HEK293 (cell line): Measurements from ENCODE around the gene CPNE1.
"Not testable (repeated sequence)": the region's sequence is repeated elsewhere in the genome, so short reads cannot be mapped to it uniquely, and the experiment has no call there.

Source experiments
- CTCF ChIA-PET: fragments of 350-600 bp; formaldehyde crosslinking; extraction: SDS; loops from one replicate; lab custom pipeline; 2021; ENCODE audit warnings: antibody characterized with exemption; lab: Yijun Ruan, JAX
- POLR2A ChIA-PET: fragments of 300-600 bp; formaldehyde crosslinking; extraction: SDS; loops from one replicate; lab custom pipeline; 2020; ENCODE audit warnings: antibody characterized with exemption, inconsistent platforms; lab: Yijun Ruan, JAX
- H3K27ac ChIP-seq: fragments of 200-500 bp; sonication (Bioruptor generic); 2 replicates; pipeline ENCODE4 v1.5.1; 2014; ENCODE audit warnings: low read depth, low read length, control low read depth, inconsistent platforms; ENCODE audit errors: extremely low read depth
- H3K36me3 ChIP-seq, 2 experiments: fragments of 200-500 bp in 1 of 2; sonication (Bioruptor generic) in 1 of 2; 1 replicate in 1 of 2; 2 replicates in 1 of 2; pipeline ENCODE4 v1.5.1; 2014 to 2017; ENCODE audit warnings: inconsistent platforms in 2 of 2, low read length in 2 of 2; ENCODE audit not compliant: control insufficient read depth in 2 of 2, insufficient read depth in 1 of 2
- H3K4me1 ChIP-seq: fragments of 200-500 bp; sonication (Bioruptor generic); 2 replicates; pipeline ENCODE4 v1.5.1; 2014; ENCODE audit warnings: mild to moderate bottlenecking, low read length, inconsistent platforms; ENCODE audit not compliant: control insufficient read depth, insufficient read depth
- H3K4me3 ChIP-seq: 2 replicates; pipeline ENCODE4 v1.5.1; 2011; ENCODE audit warnings: low read depth, mild to moderate bottlenecking, control low read depth, low read length, moderate library complexity
- H3K9me3 ChIP-seq: fragments of 200-500 bp; sonication (Bioruptor generic); 2 replicates; pipeline ENCODE4 v1.5.1; 2014; ENCODE audit warnings: low read depth, low read length, inconsistent platforms; ENCODE audit not compliant: control insufficient read depth, insufficient read depth
- IKZF3 ChIP-seq: fragments of 450-650 bp; IDR thresholded peaks from 2 replicates; pipeline ENCODE4 v1.5.0; 2018; ENCODE audit warnings: missing biosample characterization, mild to moderate bottlenecking, missing genetic modification characterization, moderate library complexity
- KLF7 ChIP-seq: fragments of 450-650 bp; formaldehyde crosslinking; IDR thresholded peaks from 2 replicates; pipeline ENCODE4 v1.5.1; 2016; ENCODE audit warnings: missing biosample characterization, missing genetic modification characterization, borderline replicate concordance
- PRDM1 ChIP-seq: fragments of 450-650 bp; formaldehyde crosslinking; IDR thresholded peaks from 2 replicates; pipeline ENCODE4; 2016; ENCODE audit warnings: missing biosample characterization, missing genetic modification characterization
- SP7 ChIP-seq: fragments of 450-650 bp; formaldehyde crosslinking; IDR thresholded peaks from 2 replicates; pipeline ENCODE4 v1.5.1; 2016; ENCODE audit warnings: missing biosample characterization, missing genetic modification characterization
- ZNF132 ChIP-seq: fragments of 450-650 bp; formaldehyde crosslinking; IDR thresholded peaks from 2 replicates; pipeline ENCODE4 v1.5.1; 2017; ENCODE audit warnings: missing biosample characterization, missing genetic modification characterization, borderline replicate concordance
- ZNF23 ChIP-seq: fragments of 450-650 bp; formaldehyde crosslinking; IDR thresholded peaks from 2 replicates; pipeline ENCODE4 v1.5.1; 2016; ENCODE audit warnings: missing biosample characterization, missing genetic modification characterization, borderline replicate concordance
- ZNF510 ChIP-seq: fragments of 450-650 bp; formaldehyde crosslinking; IDR thresholded peaks from 2 replicates; pipeline ENCODE4 v1.5.1; 2018; ENCODE audit warnings: mild to moderate bottlenecking, missing genetic modification characterization, missing biosample characterization; ENCODE audit not compliant: insufficient replicate concordance
- ZNF670 ChIP-seq: fragments of 450-650 bp; formaldehyde crosslinking; IDR thresholded peaks from 2 replicates; pipeline ENCODE4 v1.5.1; 2016; ENCODE audit warnings: missing biosample characterization, missing genetic modification characterization, low read depth
- TF ChIP-seq, protein P1 (sequence below): fragments of 450-650 bp; formaldehyde crosslinking; IDR thresholded peaks from 2 replicates; pipeline ENCODE4 v1.5.1; 2016; ENCODE audit warnings: missing biosample characterization, missing genetic modification characterization
- TF ChIP-seq, protein P2 (sequence below): fragments of 450-650 bp; formaldehyde crosslinking; IDR thresholded peaks from 2 replicates; pipeline ENCODE4 v1.5.1; 2016; ENCODE audit warnings: missing biosample characterization, missing genetic modification characterization
- TF ChIP-seq, protein P3 (sequence below): fragments of 450-650 bp; formaldehyde crosslinking; IDR thresholded peaks from 2 replicates; pipeline ENCODE4 v1.5.1; 2017; ENCODE audit warnings: missing biosample characterization, missing genetic modification characterization
- TF ChIP-seq, protein P4 (sequence below): fragments of 450-650 bp; formaldehyde crosslinking; IDR thresholded peaks from 2 replicates; pipeline ENCODE4 v1.5.1; 2016; ENCODE audit warnings: missing biosample characterization, missing genetic modification characterization

CPNE1 gene

DNA sequence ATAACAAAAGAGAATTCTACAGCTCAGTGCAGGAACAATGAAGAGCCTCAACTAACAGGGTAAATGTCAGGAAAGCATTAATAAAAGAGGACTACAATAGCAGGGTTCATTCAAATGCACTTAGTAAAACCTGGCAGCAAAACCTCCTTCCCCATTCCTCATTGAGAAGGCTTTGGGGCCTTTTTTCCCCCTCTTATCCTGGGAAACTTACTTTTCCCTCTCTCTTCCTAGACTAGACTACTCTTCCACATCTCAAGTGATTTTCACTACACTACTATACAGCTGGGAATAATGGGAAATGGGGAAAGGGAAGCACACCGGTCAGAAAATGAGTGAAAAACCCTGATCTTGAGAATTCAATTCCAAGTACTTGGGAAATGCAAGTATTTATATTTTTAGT lies 44.6 kb upstream of the CPNE1 start:
- peaks cover 80 to 97% of the 10 kb centered on the region in 2 experiments for H3K36me3 ChIP-seq
- H3K9me3 ChIP-seq: no peaks in the 10 kb centered on the region
- ChIA-PET POLR2A (no interaction called here), CTCF (no interaction called here)
- no peak overlapping the region for H3K27ac ChIP-seq
- peaks cover 4% of the 10 kb centered on the region for H3K4me1 ChIP-seq
- H3K4me3 ChIP-seq: no peak overlapping the region
- TF ChIP-seq IKZF3 (tag by site-specific recombination) (peak; percentile 42; the same call in 1 of the 2 replicates), ZNF23 (no peak), PRDM1 (tag by site-specific recombination) (peak; percentile 95), ZNF670 (tag by site-specific recombination) (no peak), ZNF132 (tag by site-specific recombination) (no peak), ZNF510 (tag by site-specific recombination) (no peak)
- TF ChIP-seq, protein P1, sequence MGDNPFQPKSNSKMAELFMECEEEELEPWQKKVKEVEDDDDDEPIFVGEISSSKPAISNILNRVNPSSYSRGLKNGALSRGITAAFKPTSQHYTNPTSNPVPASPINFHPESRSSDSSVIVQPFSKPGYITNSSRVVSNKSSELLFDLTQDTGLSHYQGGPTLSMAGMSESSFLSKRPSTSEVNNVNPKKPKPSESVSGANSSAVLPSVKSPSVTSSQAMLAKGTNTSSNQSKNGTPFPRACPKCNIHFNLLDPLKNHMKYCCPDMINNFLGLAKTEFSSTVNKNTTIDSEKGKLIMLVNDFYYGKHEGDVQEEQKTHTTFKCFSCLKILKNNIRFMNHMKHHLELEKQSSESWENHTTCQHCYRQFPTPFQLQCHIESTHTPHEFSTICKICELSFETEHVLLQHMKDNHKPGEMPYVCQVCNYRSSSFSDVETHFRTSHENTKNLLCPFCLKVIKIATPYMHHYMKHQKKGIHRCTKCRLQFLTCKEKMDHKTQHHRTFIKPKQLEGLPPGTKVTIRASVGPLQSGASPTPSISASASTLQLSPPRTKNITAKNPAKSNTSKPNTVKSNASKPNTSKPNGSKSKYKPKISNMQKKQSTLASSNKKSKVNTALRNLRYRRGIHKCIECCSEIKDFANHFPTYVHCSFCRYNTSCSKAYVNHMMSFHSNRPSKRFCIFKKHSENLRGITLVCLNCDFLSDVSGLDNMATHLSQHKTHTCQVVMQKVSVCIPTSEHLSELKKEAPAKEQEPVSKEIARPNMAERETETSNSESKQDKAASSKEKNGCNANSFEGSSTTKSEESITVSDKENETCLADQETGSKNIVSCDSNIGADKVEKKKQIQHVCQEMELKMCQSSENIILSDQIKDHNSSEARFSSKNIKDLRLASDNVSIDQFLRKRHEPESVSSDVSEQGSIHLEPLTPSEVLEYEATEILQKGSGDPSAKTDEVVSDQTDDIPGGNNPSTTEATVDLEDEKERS (tag by site-specific recombination): no peak
- TF ChIP-seq, protein P2, sequence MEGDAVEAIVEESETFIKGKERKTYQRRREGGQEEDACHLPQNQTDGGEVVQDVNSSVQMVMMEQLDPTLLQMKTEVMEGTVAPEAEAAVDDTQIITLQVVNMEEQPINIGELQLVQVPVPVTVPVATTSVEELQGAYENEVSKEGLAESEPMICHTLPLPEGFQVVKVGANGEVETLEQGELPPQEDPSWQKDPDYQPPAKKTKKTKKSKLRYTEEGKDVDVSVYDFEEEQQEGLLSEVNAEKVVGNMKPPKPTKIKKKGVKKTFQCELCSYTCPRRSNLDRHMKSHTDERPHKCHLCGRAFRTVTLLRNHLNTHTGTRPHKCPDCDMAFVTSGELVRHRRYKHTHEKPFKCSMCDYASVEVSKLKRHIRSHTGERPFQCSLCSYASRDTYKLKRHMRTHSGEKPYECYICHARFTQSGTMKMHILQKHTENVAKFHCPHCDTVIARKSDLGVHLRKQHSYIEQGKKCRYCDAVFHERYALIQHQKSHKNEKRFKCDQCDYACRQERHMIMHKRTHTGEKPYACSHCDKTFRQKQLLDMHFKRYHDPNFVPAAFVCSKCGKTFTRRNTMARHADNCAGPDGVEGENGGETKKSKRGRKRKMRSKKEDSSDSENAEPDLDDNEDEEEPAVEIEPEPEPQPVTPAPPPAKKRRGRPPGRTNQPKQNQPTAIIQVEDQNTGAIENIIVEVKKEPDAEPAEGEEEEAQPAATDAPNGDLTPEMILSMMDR (tag by site-specific recombination): no peak
- TF ChIP-seq, all 188 proteins: peak for 2

DNA sequence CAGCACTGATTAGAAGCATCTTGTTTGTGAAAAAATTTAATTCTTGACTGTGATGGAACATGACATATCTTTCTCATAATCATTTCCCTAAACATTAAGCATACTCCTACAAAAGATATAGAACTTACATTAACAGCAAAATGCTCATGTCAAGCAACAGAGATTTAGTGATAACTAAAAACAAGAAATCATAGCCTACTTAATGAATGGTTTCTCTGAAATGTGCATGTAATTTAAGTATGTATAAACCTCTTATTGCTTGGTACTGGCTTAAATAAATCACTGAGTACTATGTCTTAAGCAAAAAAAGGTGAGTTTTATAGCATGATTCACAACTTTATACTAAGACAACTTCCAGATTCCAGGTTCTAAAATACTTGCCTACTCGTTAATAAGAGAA lies 43.8 kb upstream of the CPNE1 start:
- H3K36me3 ChIP-seq: peaks cover 76 to 97% of the 10 kb centered on the region in 2 experiments
- H3K27ac ChIP-seq: no peak overlapping the region
- CTCF ChIA-PET: no interaction called here
- H3K4me3 ChIP-seq: no peak overlapping the region
- peaks cover 4% of the 10 kb centered on the region for H3K4me1 ChIP-seq
- H3K9me3 ChIP-seq: no peaks in the 10 kb centered on the region
- TF ChIP-seq SP7: 0 out of 2 replicates have a peak, but pooled peaks have one; percentile 23
- TF ChIP-seq KLF7 (tag by site-specific recombination): no peak
- POLR2A ChIA-PET: interaction anchor here (0.5 to 1.7 kb wide), 3 partner anchors 9 to 86 kb away, joined by 3 to 7 read pairs (median 5); partner anchors contain the start of genes NFS1 and ROMO1

DNA sequence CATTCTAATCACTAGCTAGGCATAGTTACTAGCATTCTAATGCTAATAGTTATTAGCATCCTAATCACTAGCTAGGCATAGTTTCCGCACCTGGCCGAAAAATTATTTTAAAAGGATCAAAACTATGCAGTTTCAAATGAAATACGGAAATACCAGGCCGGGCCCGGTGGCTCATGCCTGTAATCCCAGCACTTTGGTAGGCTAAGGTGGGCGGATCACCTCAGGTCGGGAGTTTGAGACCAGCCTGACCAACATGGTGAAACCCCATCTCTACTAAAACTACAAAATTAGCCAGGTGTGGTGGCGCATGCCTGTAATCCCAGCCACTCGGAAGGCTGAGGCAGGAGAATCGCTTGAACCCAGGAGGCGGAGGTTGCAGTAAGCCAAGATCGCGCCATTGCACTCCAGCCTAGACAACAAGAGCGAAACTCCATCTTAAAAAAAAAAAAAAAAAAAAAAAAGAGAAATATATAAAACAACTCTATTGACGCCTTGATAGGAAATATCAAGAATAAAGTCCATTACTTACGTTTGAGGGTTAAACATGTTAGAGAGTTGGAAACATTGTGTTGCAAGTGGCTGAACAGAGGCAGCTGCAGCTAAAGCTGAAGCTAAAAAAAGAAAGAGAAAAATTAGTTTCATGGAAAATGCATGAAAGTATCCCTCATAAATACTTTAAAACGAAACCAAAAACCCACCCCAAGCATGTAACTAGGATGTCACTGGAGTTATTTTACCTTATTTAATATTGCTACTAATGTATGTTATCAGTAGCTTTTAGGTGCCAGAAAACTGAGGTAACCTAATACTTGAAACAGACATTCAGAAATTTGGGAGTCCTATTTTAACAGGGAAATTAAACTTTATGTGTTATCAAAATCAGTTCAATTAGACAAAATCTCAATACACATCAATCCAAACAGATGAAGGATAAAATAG lies 42.2 kb upstream of the CPNE1 start:
- TF ChIP-seq, protein P3, sequence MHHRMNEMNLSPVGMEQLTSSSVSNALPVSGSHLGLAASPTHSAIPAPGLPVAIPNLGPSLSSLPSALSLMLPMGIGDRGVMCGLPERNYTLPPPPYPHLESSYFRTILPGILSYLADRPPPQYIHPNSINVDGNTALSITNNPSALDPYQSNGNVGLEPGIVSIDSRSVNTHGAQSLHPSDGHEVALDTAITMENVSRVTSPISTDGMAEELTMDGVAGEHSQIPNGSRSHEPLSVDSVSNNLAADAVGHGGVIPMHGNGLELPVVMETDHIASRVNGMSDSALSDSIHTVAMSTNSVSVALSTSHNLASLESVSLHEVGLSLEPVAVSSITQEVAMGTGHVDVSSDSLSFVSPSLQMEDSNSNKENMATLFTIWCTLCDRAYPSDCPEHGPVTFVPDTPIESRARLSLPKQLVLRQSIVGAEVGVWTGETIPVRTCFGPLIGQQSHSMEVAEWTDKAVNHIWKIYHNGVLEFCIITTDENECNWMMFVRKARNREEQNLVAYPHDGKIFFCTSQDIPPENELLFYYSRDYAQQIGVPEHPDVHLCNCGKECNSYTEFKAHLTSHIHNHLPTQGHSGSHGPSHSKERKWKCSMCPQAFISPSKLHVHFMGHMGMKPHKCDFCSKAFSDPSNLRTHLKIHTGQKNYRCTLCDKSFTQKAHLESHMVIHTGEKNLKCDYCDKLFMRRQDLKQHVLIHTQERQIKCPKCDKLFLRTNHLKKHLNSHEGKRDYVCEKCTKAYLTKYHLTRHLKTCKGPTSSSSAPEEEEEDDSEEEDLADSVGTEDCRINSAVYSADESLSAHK: peak; percentile 96
- TF ChIP-seq, protein P4, sequence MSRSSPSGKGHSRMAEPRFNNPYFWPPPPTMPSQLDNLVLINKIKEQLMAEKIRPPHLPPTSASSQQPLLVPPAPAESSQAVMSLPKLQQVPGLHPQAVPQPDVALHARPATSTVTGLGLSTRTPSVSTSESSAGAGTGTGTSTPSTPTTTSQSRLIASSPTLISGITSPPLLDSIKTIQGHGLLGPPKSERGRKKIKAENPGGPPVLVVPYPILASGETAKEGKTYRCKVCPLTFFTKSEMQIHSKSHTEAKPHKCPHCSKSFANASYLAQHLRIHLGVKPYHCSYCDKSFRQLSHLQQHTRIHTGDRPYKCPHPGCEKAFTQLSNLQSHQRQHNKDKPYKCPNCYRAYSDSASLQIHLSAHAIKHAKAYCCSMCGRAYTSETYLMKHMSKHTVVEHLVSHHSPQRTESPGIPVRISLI (tag by site-specific recombination): peak; percentile 58; the same call in 1 of the 2 replicates
- TF ChIP-seq, all 188 proteins: peak for 2; not testable (repeated sequence) for 186
- peaks cover 60 to 100% of the 10 kb centered on the region in 2 experiments for H3K36me3 ChIP-seq
- not testable (repeated sequence) for H3K9me3 ChIP-seq, H3K4me3 ChIP-seq, H3K4me1 ChIP-seq, H3K27ac ChIP-seq
- ChIA-PET CTCF (interaction anchor here (0.6 to 1.6 kb wide), 3 partner anchors 177 to 1210 kb away, joined by 3 to 4 read pairs (median 3); no protein-coding TSS in a partner anchor), POLR2A (interaction anchor here (0.7 to 1.7 kb wide), 4 partner anchors 7 to 35 kb away, joined by 3 to 7 read pairs (median 6); partner anchors contain the start of genes NFS1, RBM39 and ROMO1)
